RPMI8226 (cell line): ENCODE measurements around the gene TSPAN11.

Experiments
- DNase-seq: peaks from one replicate; pipeline ENCODE4 v3.0.0-alpha.2; 2015

TSPAN11 gene

GRCh38 chr12:30913323-30913722, 13.2 kb upstream of the TSPAN11 start:
- DNase-seq = peak; percentile 59

DNA sequence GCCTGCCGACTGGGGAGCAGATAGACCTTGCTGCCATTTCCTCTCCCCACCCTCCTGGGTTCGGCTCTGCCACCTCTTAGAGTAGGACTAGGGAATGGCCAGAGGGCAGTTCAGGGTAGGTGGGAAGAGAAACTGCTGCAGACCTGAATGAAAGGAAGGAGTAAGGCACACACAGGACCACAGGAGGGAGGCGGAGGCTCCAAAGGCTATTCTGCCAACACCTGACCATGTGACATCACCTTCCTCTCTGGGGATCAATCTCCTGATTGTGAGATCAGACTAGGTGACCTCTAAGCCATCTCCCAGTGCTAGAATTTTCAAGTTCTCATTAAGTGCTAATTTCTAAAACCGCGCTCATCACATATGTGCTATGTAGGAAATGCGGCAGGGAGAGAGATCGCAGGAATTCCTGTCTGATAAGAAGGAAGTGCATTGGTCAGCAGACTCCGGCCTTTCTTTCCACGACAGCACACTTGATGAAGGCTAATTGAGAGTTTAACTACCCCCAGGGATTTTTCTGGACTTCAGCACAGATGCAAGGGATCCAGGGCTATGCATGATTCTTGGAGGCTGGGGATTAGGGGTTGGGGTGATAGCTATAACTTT, 11.5 kb upstream of the TSPAN11 start:
- no peak for DNase-seq

GRCh38 chr12:30923057-30923456, 3.5 kb upstream of the TSPAN11 start:
- DNase-seq = no peak

GRCh38 chr12:30925607-30926242, 823 bp upstream of the TSPAN11 start:
- no peak for DNase-seq

DNA sequence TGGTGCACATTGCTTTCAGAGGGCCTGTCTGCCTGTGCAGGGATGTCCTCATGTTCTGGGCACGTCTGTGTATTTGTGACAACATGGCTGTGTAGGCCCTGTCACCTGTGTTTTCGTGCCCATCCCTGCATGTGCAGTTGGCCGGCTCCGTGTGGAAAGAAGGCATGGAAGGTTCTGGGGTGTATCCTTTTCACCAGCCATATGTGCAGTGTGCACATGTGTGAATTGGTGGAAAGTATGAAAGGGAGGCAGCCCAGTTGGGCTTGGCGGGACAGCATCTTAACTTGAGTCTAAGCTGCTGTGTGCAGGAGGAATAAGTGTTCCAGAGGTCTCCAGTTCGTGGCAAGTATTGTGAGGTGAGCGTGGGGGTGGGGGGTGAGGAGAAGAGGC, 669 bp downstream of the TSPAN11 start:
- no peak for DNase-seq

- no peak for DNase-seq
Measured at GRCh38 chr12:30928356-30929244, 2.1 kb downstream of the TSPAN11 start.

DNA sequence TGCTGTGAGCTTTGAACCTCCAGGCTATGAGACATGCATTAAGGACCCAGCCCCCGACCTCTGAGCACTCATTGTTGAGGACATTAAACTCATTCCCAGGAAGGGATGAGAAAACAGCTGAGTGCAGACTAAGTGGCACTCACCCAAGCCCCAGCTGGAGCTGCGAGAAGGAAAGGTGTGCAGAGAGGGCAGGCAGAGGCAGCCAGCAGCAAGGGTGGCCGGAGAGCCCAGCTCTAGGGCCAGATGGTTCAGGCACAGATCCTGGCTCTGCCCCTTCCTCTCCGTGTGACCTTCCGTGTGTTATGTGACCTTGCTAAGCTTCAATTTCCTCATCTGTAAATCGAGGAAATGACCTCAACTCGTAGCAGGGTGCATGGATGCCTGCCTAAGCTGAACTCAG, 3.7 kb downstream of the TSPAN11 start:
- no peak for DNase-seq

GRCh38 chr12:30930641-30931040, 4.1 kb downstream of the TSPAN11 start:
- DNase-seq = no peak

DNA sequence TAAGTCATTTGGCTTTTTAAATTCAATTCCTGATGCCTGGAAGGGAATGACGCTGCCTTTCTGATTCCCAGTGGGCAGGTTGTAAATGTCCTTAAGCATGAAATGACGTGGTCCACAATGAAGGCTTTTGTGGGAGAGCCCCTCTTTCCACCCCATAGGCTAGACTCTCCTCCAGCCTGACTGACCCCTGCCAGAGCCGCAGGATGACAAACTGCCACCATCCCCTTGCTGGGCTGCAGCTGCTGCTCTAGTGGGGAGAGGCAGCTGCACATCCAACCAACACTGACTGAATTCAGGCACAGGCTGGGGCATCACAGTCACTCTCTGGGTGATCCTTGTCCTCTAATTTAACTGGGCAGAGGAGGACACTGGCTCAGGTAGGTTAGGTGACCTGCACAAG, 6.3 kb downstream of the TSPAN11 start:
- DNase-seq = no peak

- DNase-seq = no peak
Measured at GRCh38 chr12:30934811-30935210, 8.3 kb downstream of the TSPAN11 start.

DNA sequence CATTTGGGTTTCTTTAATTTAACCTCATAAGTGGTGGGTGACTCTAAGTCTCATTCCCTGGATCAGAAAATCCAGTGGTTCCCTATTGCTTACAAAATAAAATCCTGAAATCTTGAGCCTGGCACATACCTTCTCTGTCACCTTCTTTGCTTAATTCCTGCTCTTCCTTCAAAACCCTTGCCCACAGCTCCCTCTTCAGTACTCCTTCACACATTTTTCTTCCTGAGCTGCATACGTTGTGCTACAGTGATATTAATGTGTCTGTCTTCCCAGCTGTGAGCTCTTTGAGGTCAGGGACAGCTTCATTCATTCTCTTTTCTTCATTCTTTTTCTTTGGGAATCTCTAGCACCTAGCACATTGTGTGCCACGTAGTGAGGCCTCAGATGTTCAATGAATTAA, 9.5 kb downstream of the TSPAN11 start:
- DNase-seq = no peak

GRCh38 chr12:30939234-30939633, 12.7 kb downstream of the TSPAN11 start:
- DNase-seq = peak; percentile 93

DNA sequence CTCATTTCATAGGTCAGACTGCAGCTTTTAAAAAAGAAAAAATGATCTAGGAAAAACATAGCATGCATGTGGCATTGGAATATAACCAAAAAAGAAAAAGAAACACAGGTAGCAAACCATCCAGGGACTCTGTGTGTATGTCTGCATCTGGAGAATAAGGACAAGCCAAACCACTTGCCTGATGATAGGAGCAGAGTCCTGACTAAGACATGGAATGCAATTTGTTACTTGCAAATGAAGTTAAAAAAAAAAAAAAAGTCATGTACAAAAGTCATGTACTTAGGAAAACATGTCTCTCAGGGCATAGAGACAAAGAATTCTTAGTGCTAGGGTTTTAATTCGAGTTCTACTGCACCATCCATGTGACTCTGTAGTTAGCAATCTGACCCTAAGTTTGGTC, 15.9 kb downstream of the TSPAN11 start:
- no peak for DNase-seq

- no peak for DNase-seq
Measured at GRCh38 chr12:30942936-30943335, 16.4 kb downstream of the TSPAN11 start.

DNA sequence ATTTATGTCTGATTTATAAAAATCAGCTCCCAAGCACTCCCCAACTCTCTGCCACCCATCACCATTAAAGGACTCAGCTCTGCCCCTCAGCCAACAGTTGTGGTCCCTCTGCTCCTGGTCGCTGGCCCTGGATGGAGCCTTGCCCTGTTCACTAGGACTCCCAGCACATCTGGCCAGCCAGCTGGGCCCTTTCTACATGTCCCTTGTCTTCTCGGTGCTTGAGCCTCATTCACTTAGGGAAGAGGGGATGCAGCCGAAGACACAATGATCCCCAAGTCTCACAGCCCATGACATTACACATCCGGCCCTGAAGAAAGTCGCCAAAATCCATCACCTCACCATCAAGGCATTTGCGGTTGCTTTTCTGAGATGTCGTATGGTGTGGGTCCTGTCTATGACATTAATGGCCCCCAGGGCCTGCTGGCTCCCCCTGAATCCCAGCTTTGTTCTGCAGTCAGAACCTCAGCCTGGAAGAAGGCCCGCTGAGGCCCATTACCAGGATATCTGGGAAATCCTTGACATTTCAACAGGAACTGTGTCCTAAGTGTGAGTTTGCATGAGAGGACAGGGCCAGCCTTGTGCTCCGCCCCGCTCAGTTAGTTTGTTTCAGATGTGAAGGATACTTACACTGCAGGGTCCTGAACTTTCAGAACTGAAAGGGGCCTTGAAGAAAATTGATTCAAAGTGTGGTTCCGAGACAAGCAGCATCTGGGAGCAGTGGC, 19.1 kb downstream of the TSPAN11 start:
- DNase-seq = no peak

GRCh38 chr12:30952015-30952414, 25.5 kb downstream of the TSPAN11 start:
- no peak for DNase-seq

GRCh38 chr12:30953257-30953656, 26.7 kb downstream of the TSPAN11 start:
- DNase-seq = peak; percentile 79

- no peak for DNase-seq
Measured at GRCh38 chr12:30953951-30954751, 27.6 kb downstream of the TSPAN11 start.

- no peak for DNase-seq
Measured at GRCh38 chr12:30955214-30955613, 28.7 kb downstream of the TSPAN11 start.

DNA sequence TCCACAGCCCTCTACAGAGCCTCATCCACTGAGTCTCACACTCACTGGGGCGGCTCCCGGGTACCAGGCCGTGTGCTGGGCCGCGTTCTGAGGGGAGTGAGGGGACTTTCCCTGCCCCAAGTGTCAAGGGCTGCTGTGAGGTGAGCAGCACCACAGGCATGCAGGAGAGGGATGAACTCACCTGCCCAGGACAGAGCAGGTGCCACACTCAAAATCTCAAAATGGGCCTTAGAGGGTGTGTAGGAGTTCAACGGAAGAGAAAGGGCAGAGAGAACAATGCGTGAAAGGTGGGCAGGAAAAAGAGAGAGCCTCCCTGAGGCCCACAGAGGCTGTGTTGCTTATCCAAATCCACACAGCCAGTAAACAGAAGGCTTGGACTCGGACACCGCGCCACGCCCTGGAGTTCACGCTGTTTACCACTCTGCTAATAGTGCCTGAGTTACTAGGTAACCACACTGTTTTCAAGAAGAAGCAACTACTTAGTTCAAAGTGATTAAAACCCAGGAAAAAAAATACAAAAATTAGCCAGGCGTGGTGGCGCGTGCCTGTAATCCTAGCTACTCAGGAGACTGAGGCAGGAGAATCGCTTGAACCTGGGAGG, 32.7 kb downstream of the TSPAN11 start:
- no peak for DNase-seq

DNA sequence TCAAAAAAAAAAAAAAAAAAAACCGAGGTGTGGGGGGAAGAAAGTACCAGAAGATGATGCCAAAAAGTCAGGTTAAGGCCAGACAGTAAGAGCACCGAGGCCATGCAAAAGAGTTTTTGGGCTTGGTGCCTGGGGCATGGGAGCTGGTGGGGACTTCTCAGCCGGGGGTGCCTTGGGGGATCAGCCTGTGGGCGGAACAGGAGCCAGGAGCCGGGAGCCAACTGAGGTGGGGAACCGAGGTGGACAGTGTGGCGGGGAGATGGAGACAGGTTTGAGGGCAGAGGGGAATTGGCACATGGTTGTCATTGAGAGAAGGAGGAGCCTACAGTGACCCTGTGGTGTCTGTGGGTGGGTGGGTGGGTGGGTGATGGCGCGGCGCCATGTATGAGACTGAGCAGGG, 33.2 kb downstream of the TSPAN11 start:
- no peak for DNase-seq

GRCh38 chr12:30961030-30961429, 34.5 kb downstream of the TSPAN11 start:
- DNase-seq = no peak
